WTC11 (cell line): Measurements from ENCODE around the gene NPAS1. TPM values are rescaled to one million over a fixed set of nuclear protein-coding genes. Genes with fewer than 3 reads are reported as not detected.

Source experiments
- ATAC-seq: fragments of 200-7000 bp; cut with Tn5 transposase; 2 replicates; pipeline ENCODE4 v1.10.0; 2021; ENCODE audit warnings: mild to moderate bottlenecking, moderate library complexity
- CTCF ChIA-PET: fragments of 300-600 bp; sonication (Branson Sonifier 250); formaldehyde crosslinking; loops from one replicate; lab custom pipeline; 2021; ENCODE audit warnings: antibody characterized with exemption; lab: Charles Lee
- POLR2A ChIA-PET: fragments of 350-600 bp; sonication (Branson Sonifier 250); formaldehyde crosslinking; loops from one replicate; lab custom pipeline; 2021; ENCODE audit warnings: antibody characterized with exemption; lab: Charles Lee
- DNase-seq: peaks from one replicate; pipeline ENCODE4 v3.0.0; 2021; ENCODE audit warnings: low spot score
- H3K27ac Mint-ChIP-seq: 2 replicates; pipeline ENCODE4 v1.8.0; 2021; ENCODE audit warnings: mixed read lengths
- H3K27me3 Mint-ChIP-seq: 2 replicates; pipeline ENCODE4 v1.8.0; 2021; ENCODE audit warnings: low read depth, mild to moderate bottlenecking, moderate library complexity, mixed read lengths
- H3K36me3 Mint-ChIP-seq: 2 replicates; pipeline ENCODE4 v1.8.0; 2021; ENCODE audit warnings: mixed read lengths
- H3K4me1 Mint-ChIP-seq: 2 replicates; pipeline ENCODE4 v1.8.0; 2022; ENCODE audit warnings: mixed read lengths
- H3K4me3 Mint-ChIP-seq: 2 replicates; pipeline ENCODE4 v1.8.0; 2021; ENCODE audit warnings: mild to moderate bottlenecking, moderate library complexity, mixed read lengths
- H3K9me3 Mint-ChIP-seq: 2 replicates; pipeline ENCODE4 v1.8.0; 2021; ENCODE audit warnings: mixed read lengths
- ELF4 ChIP-seq: sonication (generic); formaldehyde crosslinking; IDR thresholded peaks from 2 replicates; pipeline ENCODE4 v1.8.1; 2022; ENCODE audit warnings: low read depth, mild to moderate bottlenecking, moderate library complexity, missing genetic modification reagents
- FOXP1 ChIP-seq: sonication (generic); formaldehyde crosslinking; IDR thresholded peaks from 2 replicates; pipeline ENCODE4 v1.8.0; 2022; ENCODE audit warnings: missing genetic modification reagents, mild to moderate bottlenecking, moderate library complexity, borderline replicate concordance
- JAZF1 ChIP-seq: fragments of 250-450 bp; sonication (Bioruptor Pico); IDR thresholded peaks from 2 replicates; pipeline ENCODE4 v1.9.0; 2021; ENCODE audit warnings: moderate library complexity, mild to moderate bottlenecking, inconsistent platforms
- JUN ChIP-seq: sonication (generic); formaldehyde crosslinking; IDR thresholded peaks from 2 replicates; pipeline ENCODE4 v1.8.0; 2023; ENCODE audit warnings: mild to moderate bottlenecking, missing genetic modification reagents
- KAT7 ChIP-seq: sonication (generic); formaldehyde crosslinking; IDR thresholded peaks from 2 replicates; pipeline ENCODE4 v1.8.1; 2023; ENCODE audit warnings: missing genetic modification reagents, mild to moderate bottlenecking, borderline replicate concordance
- MXD4 ChIP-seq: fragments of 250-450 bp; sonication (Bioruptor Pico); IDR thresholded peaks from 2 replicates; pipeline ENCODE4 v1.8.0; 2021; ENCODE audit warnings: mild to moderate bottlenecking, moderate library complexity, borderline replicate concordance
- NFE2L1 ChIP-seq: sonication (generic); formaldehyde crosslinking; IDR thresholded peaks from 2 replicates; pipeline ENCODE4 v1.8.1; 2023; ENCODE audit warnings: missing genetic modification reagents
- SMAD4 ChIP-seq: sonication (generic); formaldehyde crosslinking; IDR thresholded peaks from 2 replicates; pipeline ENCODE4 v1.8.0; 2022; ENCODE audit warnings: mild to moderate bottlenecking, missing genetic modification reagents
- SP1 ChIP-seq: sonication (generic); formaldehyde crosslinking; conservative IDR thresholded peaks from 2 replicates; pipeline ENCODE4 v1.8.1; 2022; ENCODE audit warnings: missing genetic modification reagents
- TCF7 ChIP-seq: sonication (generic); formaldehyde crosslinking; IDR thresholded peaks from 2 replicates; pipeline ENCODE4 v1.8.0; 2022; ENCODE audit warnings: mild to moderate bottlenecking, low read depth, missing genetic modification reagents, moderate library complexity
- ZNF138 ChIP-seq: sonication (generic); formaldehyde crosslinking; conservative IDR thresholded peaks from 2 replicates; pipeline ENCODE4 v1.8.1; 2022; ENCODE audit warnings: mild to moderate bottlenecking, moderate library complexity, missing genetic modification reagents
- ZNF317 ChIP-seq: sonication (generic); formaldehyde crosslinking; IDR thresholded peaks from 2 replicates; pipeline ENCODE4 v1.8.1; 2023; ENCODE audit warnings: low read depth, mild to moderate bottlenecking, moderate library complexity, missing genetic modification reagents, borderline replicate concordance
- ZNF423 ChIP-seq: fragments of 250-450 bp; sonication (Bioruptor Pico); IDR thresholded peaks from 2 replicates; pipeline ENCODE4 v2.1.2; 2022; ENCODE audit warnings: mild to moderate bottlenecking, moderate library complexity
- total RNA-seq: library from RNA; stranded (reverse); gene quantifications from 3 replicates; pipeline ENCODE4 v1.2.3, GENCODE V29; 2021
- TF ChIP-seq, protein P1 (sequence below): sonication (generic); formaldehyde crosslinking; IDR thresholded peaks from 2 replicates; pipeline ENCODE4 v1.8.1; 2023; ENCODE audit warnings: mild to moderate bottlenecking, missing genetic modification reagents
- TF ChIP-seq, protein P2 (sequence below): fragments of 200-600 bp; IDR thresholded peaks from 2 replicates; pipeline ENCODE4 v1.8.0; 2022; ENCODE audit warnings: antibody characterized with exemption
- TF ChIP-seq, protein P3 (sequence below): sonication (generic); formaldehyde crosslinking; IDR thresholded peaks from 2 replicates; pipeline ENCODE4 v1.8.0; 2023; ENCODE audit warnings: missing genetic modification reagents
- TF ChIP-seq, protein P4 (sequence below): sonication (generic); formaldehyde crosslinking; IDR thresholded peaks from 2 replicates; pipeline ENCODE4 v1.8.1; 2023; ENCODE audit warnings: mild to moderate bottlenecking, missing genetic modification reagents, moderate library complexity
- TF ChIP-seq, protein P5 (sequence below): fragments of 250-450 bp; sonication (Bioruptor Pico); conservative IDR thresholded peaks from 2 replicates; pipeline ENCODE4 v1.9.0; 2021; ENCODE audit warnings: mild to moderate bottlenecking
- TF ChIP-seq, protein P6 (sequence below): sonication (generic); formaldehyde crosslinking; IDR thresholded peaks from 2 replicates; pipeline ENCODE4 v1.8.1; 2022; ENCODE audit warnings: low read depth, missing genetic modification reagents, borderline replicate concordance
- TF ChIP-seq, protein P7 (sequence below): sonication (generic); formaldehyde crosslinking; conservative IDR thresholded peaks from 2 replicates; pipeline ENCODE4 v1.8.1; 2022; ENCODE audit warnings: mild to moderate bottlenecking, missing genetic modification reagents
- TF ChIP-seq, protein P8 (sequence below): sonication (generic); formaldehyde crosslinking; IDR thresholded peaks from 2 replicates; pipeline ENCODE4 v1.8.1; 2023; ENCODE audit warnings: mild to moderate bottlenecking, missing genetic modification reagents
- TF ChIP-seq, protein P9 (sequence below): sonication (generic); formaldehyde crosslinking; IDR thresholded peaks from 2 replicates; pipeline ENCODE4 v1.8.1; 2023; ENCODE audit warnings: mild to moderate bottlenecking, missing genetic modification reagents, moderate library complexity

NPAS1 gene
- total RNA-seq, 1 experiment from 2014 or later, result 6.8 TPM

DNA sequence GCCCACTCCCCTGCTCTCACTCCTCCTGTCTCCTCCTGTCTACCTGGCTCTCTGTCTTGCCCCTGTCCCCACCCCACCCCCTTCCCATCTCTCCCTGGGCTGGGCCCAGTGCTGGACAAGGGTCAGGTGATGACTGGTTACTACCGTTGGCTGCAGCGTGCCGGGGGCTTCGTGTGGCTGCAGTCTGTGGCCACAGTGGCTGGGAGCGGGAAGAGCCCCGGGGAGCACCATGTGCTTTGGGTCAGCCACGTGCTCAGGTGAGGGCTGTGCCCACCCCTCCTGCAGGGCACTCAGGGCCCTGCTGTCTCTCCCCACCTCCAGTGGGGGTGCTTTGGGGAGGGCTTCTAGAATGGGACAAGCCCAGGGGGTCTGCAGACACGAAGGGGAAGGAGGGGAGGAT, 21.2 kb downstream of the NPAS1 start:
- Mint-ChIP-seq H3K27ac (no peak overlapping the region), H3K9me3 (no peaks in the 10 kb centered on the region), H3K36me3 (no peaks in the 10 kb centered on the region), H3K4me3 (no peak overlapping the region), H3K4me1 (peaks cover 3% of the 10 kb centered on the region), H3K27me3 (no peaks in the 10 kb centered on the region)
- CTCF ChIA-PET, result interaction anchor here (0.5 kb wide), 1 partner anchor 108 kb away, joined by 3 read pairs; no protein-coding TSS in a partner anchor
- POLR2A ChIA-PET, result no interaction called here
- ATAC-seq (no peak), DNase-seq (no peak)
- TF ChIP-seq, protein P1, sequence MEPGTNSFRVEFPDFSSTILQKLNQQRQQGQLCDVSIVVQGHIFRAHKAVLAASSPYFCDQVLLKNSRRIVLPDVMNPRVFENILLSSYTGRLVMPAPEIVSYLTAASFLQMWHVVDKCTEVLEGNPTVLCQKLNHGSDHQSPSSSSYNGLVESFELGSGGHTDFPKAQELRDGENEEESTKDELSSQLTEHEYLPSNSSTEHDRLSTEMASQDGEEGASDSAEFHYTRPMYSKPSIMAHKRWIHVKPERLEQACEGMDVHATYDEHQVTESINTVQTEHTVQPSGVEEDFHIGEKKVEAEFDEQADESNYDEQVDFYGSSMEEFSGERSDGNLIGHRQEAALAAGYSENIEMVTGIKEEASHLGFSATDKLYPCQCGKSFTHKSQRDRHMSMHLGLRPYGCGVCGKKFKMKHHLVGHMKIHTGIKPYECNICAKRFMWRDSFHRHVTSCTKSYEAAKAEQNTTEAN (CRISPR knock-in tag), result no peak
- TF ChIP-seq SMAD4 (CRISPR knock-in tag) (no peak), ZNF423 (CRISPR knock-in tag) (no peak), ELF4 (no peak), JUN (CRISPR knock-in tag) (no peak), ZNF138 (CRISPR knock-in tag) (no peak), KAT7 (no peak)
- TF ChIP-seq, protein P2, sequence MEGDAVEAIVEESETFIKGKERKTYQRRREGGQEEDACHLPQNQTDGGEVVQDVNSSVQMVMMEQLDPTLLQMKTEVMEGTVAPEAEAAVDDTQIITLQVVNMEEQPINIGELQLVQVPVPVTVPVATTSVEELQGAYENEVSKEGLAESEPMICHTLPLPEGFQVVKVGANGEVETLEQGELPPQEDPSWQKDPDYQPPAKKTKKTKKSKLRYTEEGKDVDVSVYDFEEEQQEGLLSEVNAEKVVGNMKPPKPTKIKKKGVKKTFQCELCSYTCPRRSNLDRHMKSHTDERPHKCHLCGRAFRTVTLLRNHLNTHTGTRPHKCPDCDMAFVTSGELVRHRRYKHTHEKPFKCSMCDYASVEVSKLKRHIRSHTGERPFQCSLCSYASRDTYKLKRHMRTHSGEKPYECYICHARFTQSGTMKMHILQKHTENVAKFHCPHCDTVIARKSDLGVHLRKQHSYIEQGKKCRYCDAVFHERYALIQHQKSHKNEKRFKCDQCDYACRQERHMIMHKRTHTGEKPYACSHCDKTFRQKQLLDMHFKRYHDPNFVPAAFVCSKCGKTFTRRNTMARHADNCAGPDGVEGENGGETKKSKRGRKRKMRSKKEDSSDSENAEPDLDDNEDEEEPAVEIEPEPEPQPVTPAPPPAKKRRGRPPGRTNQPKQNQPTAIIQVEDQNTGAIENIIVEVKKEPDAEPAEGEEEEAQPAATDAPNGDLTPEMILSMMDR, result no peak
- TF ChIP-seq, protein P3, sequence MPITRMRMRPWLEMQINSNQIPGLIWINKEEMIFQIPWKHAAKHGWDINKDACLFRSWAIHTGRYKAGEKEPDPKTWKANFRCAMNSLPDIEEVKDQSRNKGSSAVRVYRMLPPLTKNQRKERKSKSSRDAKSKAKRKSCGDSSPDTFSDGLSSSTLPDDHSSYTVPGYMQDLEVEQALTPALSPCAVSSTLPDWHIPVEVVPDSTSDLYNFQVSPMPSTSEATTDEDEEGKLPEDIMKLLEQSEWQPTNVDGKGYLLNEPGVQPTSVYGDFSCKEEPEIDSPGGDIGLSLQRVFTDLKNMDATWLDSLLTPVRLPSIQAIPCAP (CRISPR knock-in tag), result no peak
- TF ChIP-seq, protein P4, sequence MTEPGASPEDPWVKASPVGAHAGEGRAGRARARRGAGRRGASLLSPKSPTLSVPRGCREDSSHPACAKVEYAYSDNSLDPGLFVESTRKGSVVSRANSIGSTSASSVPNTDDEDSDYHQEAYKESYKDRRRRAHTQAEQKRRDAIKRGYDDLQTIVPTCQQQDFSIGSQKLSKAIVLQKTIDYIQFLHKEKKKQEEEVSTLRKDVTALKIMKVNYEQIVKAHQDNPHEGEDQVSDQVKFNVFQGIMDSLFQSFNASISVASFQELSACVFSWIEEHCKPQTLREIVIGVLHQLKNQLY, result no peak
- TF ChIP-seq, protein P5, sequence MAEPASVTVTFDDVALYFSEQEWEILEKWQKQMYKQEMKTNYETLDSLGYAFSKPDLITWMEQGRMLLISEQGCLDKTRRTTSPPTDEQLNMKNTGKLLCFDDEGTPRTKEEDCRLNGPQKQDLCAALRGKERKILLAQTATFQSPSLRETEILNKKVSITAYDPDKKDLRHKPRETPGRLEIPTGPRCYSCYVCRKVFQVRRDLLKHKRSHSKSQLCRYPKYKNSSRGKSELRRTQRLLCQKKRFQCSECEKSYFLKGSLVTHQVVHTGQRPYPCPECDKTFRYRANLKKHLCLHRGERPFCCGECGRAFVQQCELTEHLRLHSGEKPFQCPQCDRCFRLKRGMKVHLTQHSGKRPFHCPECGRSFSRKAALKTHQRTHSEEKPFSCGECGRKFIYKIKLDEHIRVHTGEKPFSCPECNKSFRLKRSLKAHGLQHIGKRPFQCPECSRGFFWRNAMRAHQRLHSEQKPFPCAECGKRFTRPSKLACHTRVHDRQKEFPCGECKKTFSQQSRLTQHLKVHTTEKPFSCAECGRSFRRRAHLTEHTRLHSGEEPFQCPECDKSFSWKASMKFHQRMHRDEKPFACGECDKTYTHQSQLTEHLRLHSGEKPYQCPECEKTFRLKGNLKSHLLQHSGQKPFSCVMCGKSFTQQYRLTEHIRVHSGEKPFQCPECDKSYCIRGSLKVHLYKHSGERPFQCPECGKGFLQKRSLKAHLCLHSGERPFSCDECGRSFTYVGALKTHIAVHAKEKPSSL (CRISPR knock-in tag), result no peak

DNA sequence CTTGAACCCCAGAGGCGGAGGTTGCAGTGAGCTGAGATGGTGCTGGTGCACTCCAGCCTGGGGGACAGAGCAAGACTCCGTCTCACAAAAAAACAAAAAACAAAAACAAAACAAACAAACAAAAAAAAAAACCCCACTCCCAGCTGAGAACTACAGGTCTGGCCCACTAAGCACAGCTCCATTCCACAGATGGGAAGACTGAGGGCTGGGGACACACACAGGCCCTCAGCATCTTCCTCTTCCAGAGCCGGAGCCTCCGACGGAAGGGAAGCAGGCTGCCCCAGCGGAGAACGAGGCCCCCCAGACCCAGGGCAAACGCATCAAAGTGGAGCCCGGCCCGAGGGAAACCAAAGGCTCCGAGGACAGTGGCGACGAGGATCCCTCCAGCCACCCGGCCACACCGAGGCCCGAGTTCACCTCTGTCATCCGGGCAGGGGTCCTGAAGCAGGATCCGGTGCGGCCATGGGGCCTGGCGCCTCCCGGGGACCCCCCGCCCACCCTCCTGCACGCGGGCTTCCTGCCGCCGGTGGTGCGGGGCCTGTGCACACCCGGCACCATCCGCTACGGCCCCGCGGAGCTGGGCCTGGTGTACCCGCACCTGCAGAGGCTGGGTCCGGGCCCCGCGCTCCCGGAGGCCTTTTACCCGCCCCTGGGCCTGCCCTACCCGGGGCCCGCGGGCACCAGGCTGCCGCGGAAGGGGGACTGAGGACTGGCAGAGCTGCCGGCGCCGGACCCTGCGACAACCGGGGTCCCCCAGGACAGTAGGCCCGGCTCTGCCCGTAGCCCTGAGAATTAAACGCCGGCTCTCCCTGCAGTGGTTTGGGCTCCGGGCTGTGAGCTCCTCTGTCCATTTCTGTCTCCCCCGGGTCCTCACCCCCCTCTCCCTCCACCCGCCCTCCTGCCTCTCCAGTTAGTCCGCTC, 25.6 kb downstream of the NPAS1 start:
- Mint-ChIP-seq H3K4me3 (no peak overlapping the region), H3K36me3 (no peaks in the 10 kb centered on the region), H3K27me3 (no peaks in the 10 kb centered on the region), H3K9me3 (no peaks in the 10 kb centered on the region), H3K4me1 (peaks cover 14% of the 10 kb centered on the region), H3K27ac (no peak overlapping the region)
- ChIA-PET CTCF (interaction anchor here (0.8 to 1.0 kb wide), 2 partner anchors 32 kb away, joined by 3 to 5 read pairs; no protein-coding TSS in a partner anchor), POLR2A (no interaction called here)
- no peak for DNase-seq
- no peak for ATAC-seq
- TF ChIP-seq MXD4 (CRISPR knock-in tag), result no peak
- TF ChIP-seq ZNF317, result no peak
- TF ChIP-seq JAZF1, result no peak
- no peak for TF ChIP-seq ZNF423 (CRISPR knock-in tag)
- no peak for TF ChIP-seq FOXP1 (CRISPR knock-in tag)
- TF ChIP-seq, protein P6, sequence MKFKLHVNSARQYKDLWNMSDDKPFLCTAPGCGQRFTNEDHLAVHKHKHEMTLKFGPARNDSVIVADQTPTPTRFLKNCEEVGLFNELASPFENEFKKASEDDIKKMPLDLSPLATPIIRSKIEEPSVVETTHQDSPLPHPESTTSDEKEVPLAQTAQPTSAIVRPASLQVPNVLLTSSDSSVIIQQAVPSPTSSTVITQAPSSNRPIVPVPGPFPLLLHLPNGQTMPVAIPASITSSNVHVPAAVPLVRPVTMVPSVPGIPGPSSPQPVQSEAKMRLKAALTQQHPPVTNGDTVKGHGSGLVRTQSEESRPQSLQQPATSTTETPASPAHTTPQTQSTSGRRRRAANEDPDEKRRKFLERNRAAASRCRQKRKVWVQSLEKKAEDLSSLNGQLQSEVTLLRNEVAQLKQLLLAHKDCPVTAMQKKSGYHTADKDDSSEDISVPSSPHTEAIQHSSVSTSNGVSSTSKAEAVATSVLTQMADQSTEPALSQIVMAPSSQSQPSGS (CRISPR knock-in tag), result no peak
- no peak for TF ChIP-seq TCF7 (CRISPR knock-in tag)
- TF ChIP-seq, protein P7, sequence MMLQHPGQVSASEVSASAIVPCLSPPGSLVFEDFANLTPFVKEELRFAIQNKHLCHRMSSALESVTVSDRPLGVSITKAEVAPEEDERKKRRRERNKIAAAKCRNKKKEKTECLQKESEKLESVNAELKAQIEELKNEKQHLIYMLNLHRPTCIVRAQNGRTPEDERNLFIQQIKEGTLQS (CRISPR knock-in tag), result no peak
- TF ChIP-seq, protein P8, sequence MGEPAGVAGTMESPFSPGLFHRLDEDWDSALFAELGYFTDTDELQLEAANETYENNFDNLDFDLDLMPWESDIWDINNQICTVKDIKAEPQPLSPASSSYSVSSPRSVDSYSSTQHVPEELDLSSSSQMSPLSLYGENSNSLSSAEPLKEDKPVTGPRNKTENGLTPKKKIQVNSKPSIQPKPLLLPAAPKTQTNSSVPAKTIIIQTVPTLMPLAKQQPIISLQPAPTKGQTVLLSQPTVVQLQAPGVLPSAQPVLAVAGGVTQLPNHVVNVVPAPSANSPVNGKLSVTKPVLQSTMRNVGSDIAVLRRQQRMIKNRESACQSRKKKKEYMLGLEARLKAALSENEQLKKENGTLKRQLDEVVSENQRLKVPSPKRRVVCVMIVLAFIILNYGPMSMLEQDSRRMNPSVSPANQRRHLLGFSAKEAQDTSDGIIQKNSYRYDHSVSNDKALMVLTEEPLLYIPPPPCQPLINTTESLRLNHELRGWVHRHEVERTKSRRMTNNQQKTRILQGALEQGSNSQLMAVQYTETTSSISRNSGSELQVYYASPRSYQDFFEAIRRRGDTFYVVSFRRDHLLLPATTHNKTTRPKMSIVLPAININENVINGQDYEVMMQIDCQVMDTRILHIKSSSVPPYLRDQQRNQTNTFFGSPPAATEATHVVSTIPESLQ (CRISPR knock-in tag), result no peak
- TF ChIP-seq NFE2L1 (CRISPR knock-in tag), result no peak
- TF ChIP-seq SP1 (CRISPR knock-in tag), result no peak
- TF ChIP-seq, protein P9, sequence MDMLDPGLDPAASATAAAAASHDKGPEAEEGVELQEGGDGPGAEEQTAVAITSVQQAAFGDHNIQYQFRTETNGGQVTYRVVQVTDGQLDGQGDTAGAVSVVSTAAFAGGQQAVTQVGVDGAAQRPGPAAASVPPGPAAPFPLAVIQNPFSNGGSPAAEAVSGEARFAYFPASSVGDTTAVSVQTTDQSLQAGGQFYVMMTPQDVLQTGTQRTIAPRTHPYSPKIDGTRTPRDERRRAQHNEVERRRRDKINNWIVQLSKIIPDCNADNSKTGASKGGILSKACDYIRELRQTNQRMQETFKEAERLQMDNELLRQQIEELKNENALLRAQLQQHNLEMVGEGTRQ, result no peak
